GM19467 (cell line): ENCODE results near the gene RPH3AL.
"Not testable (repeated sequence)": the region's sequence is repeated elsewhere in the genome, so short reads cannot be mapped to it uniquely, and the experiment has no call there.

Experiments used
- ATAC-seq: cut with Tn5 transposase; IDR thresholded peaks from one replicate; pipeline ENCODE4 v1.9.1; 2021; ENCODE audit warnings: mild to moderate bottlenecking, moderate library complexity; ENCODE audit not compliant: unreplicated experiment

Gene RPH3AL

GRCh38 chr17:183021-183420 lies 169.6 kb downstream of the RPH3AL start:
- ATAC-seq: no peak

DNA sequence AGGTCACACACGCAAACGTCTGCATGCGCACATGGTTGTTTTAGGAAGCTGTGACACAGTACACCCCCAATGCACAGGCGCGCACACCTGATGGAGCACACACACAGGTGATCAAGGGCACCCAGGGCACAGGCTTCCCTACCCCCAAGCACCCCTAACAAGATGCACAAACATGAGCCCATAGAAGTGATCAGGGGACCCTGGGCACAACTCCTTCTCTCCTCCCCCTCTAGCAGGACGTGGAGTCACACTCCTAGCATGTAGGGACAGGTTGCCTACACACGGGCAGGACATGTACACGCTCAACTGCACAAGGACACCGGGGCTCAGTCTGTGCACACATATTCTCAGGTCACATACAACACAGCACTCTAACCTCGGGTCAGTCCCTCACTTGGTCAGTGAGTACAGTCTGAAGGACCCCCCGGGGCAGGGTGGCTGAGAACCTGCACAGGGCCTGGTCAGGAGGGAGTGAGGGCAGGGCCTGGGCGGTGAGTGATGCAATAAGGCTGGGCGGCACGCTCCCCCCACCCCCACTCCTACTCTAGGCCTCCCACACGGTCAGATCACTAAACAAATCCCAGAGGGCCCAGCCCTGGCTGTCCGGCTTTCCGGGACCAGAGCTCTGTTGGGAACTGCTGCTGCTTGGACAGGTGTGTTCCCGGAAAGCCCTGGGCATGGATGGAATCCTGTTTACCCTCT lies 170.4 kb downstream of the RPH3AL start:
- no peak for ATAC-seq

GRCh38 chr17:181245-182049 lies 171.2 kb downstream of the RPH3AL start, which contains the start of gene DOC2B:
Gene DOC2B (minus strand): TSS chr17:181650. CDS start chr17:181479, 171 bp downstream.
- no peak for ATAC-seq

DNA sequence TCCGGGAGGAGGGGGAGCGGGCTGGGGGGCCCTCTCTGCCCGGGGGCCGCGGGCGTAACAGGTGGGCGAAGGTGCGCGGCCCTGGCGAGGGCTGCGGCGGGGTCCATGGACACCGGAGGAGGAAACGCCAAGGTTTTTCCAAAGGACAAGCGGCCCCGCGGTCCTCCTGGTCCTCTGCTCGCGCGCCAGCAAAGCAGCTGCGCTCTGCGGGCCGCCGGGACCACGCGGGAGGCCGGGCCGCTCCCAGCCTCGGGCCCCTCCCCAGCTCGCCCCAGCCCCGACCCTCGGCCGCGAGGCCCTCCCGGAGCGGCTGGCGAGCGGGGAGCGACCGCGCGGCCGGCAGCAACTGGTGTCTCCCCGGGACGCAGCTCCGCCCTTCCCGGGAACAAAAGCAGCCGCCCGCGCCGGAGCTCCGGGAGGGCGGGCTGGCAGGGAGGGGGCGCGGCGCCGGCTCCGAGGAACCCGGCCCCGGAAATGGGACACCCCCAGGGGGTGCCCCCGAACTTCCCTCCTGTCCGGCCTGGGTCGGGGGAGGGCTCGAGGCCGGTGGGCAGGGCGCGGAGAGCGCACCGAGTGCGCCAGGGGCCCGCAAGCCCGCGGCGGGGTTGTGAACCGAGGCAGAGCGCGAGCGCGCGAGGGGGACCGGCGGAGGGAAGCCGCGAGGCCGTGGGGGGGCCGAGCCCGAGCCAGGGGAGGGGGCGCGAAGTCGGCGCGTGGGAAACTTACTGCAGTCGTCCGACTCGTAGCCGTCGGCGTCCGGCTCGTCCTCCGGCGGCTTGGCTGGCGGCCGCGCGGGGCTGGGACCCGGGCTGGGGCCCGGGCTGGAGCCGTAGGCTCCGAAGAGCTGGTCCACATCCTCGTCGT lies 172.0 kb downstream of the RPH3AL start:
- ATAC-seq: no peak

DNA sequence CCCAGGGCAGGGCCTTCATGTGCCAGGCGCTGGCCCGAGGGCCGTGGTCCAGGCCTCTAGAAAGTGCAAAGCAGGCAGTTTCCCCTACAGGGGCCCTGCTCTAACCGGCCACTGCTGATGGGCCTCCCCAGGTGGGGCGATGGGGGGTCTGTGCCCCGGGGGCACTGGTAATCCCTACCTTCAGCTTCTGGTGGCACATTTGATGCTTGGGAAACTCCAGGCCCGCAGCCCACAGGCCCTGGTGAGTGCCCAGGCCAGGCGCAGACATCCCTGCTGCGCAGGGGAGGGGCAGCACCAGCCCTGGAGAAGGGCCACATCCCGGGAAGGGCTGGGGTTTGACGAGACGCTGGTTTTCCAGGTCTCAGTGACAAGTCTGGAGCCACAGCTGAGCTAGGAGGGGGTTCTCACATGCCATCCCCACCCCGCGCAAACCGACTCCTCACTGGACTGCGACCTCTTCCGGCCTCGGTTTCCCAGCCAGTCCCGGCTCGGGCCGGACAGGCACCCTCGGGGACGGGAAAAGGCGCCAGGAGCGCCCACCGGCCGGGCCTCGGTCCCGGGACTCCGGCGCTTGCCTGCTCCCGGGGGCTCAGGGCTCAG lies 172.7 kb downstream of the RPH3AL start:
- ATAC-seq: no peak

GRCh38 chr17:179066-179432 lies 173.6 kb downstream of the RPH3AL start:
- no peak for ATAC-seq

DNA sequence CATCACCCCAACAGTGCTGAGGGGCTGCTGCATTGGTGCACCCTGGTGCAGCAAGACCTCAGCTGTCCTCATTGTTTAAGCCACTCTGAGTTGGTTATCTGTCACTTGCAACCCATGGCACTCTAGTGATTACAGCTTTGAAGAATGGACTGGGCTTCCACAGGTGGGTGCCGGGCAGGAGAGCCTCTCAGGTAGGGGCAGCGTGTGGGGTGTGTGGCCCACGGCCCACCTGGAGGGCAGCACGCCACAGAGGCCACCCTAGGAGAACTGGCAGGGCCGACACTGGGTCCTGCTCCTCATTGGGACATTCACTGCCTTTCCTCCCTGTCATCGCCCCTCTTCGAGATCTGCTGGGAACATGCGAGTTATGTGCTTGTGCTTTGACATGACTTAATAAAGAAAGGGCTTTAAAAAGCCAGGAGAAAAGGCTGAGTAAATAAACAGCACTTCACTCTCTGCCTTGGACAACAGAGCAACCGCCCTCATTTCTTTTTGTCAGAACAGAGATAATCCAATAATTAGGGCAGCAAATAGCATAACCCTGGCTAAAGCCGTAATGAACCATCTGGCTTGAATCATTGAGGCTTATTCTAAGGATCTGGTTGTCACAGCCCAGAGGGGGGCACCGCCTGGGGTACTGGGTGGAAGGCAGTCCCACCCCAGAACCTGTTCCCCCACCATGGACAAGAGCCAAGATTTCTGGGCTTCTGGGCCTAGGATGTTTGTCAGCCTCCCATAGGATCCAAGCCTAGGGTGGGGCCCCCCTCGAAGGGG lies 174.1 kb downstream of the RPH3AL start:
- no peak for ATAC-seq

DNA sequence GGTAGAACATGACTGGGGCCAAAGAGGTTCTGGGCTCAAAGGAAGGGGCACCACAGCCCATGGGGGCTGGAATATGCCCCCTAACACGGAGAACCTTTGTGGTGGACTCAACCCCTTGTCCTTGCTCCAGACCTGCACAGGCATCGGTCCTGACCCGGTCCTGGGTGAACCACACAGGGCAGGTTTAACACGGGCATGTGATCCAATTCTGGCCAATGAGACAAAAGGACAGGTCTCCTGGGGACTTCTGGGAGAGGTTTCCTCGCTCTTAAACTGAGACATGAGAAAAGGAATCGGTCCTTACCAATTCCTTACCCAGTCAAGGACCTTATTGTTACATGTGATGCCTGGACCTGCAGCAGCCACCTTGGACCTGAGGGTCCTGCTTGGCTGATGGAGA lies 174.8 kb downstream of the RPH3AL start:
- ATAC-seq: no peak

DNA sequence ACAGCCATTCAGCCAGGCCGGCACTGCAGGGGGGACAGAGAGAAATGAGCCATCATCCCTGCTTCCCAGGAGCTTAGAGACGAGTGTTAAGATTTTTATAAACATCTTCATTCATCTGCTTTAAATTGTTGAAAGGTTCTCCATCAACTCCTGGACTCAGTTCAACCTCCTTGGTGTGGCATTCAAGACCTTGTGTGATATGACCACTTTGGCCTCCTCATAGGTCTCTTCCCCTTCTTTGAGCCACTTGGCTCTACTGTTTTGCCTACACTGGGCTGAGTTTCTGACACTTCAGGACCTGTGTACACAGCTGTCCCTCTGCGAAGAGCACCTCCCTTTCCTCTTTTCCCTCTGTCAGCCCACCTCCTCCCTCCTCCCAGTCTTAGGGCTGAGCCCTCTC lies 175.5 kb downstream of the RPH3AL start:
- ATAC-seq: no peak

- ATAC-seq: no peak
These were observed 179.3 kb downstream of the RPH3AL start for GRCh38 chr17:173166-173911.

DNA sequence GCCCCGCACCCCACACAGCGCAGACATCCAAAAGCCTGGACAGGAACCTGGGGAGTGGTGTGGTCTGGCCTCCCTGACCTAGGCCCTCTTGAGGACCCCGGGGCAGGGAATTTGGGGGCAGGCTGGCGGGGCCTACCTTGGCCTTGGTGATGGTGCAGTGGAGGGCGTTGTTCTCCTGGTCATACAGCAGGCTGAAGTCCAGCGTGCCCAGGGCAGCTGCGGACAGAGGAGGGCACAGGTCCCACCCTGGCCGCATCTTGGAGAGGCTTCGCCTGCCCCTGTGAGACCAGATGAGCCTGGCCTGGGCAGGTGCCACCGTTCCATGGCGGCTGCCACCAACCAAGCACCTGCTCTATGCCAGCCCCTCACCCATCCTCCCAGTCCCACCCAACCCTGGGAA lies 180.2 kb downstream of the RPH3AL start:
- ATAC-seq: no peak

DNA sequence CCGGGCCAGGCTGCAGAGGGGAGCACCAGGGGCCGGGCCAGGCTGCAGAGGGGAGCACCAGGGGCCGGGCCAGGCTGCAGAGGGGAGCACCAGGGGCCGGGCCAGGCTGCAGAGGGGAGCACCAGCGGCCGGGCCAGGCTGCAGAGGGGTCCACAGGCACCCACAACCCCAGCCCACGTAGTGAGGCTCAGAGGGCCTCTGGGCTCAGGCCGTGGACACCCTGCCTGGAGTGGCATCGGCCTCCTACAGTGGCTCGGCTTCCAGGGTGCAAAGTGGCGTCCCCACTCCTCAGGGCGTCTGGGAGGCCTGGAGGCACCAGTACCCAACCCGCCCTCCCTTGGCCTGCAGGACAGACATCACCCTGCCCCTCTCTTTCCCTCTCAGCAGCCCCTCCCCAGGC lies 180.7 kb downstream of the RPH3AL start:
- ATAC-seq: no peak

GRCh38 chr17:170130-170670 lies 182.4 kb downstream of the RPH3AL start:
- ATAC-seq: no peak

- not testable (repeated sequence) for ATAC-seq
These were observed 184.0 kb downstream of the RPH3AL start for GRCh38 chr17:168614-169013.

DNA sequence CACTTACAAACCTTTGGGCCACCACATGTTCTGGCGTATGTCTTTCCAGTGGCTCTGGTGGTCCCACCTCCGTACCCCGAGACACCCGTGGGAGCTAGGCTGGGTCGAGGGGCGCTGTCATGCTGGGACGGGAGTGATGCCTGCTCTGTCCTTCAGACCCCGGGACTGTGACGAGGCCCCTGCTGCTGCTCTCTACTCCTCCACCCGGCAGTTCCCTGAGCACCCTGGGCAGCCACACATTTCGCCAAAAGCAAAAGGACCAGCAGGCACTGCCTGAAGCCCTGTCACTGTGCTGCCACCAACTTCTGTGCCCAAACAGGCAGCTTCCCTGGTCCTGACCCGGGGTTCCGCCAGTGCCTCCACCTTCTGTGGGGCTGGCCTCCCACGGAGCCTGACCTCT lies 186.7 kb downstream of the RPH3AL start:
- ATAC-seq: no peak

DNA sequence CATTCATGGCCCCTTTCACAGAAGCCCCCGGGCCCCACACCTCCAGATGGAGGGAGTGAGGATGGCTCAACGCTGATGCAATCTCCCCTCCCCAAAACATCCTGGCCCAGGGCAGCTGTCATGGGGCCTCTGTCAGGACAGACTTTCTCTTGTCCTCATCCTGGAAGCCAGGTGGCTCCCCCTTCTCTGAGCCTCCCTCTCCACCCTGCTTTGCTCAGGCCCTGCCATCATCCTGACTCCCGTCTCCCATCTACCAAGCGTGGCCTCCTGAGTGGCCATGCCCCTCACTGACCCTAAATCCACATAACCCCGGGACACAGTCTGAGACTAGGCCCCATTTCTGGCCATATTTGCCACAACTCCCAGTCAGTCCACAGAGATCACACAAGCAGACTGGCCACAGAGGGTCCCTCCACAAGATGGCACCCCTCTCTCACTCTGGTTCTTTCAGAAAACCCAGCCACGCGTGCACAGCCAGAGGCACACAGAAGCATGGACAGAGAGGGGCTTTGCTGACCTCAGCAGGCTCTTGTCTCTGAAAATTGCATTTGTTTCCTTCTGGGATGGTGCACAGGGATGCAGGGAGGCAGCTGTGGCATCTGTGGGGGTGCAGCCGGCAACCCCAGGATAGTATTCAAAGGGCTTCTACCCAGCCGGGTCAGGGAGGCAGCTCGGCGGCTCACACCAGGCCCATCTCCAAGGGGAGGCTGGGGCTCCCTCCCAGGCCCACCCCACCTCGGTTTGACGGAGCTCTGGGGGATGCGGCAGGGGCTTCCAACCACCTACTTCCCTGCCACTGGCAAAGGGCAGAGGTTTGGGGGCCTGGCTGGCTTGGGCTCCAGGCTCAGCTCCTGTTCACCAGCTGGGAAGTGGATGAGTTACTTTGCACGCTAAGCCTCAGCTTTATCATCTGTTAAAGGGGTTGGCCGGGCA lies 188.0 kb downstream of the RPH3AL start:
- ATAC-seq: no peak

GRCh38 chr17:163514-164098 lies 189.0 kb downstream of the RPH3AL start:
- no peak for ATAC-seq

GRCh38 chr17:162689-163088 lies 189.9 kb downstream of the RPH3AL start:
- ATAC-seq: no peak
